IgD-negative memory B cell (primary cell): Measurements from ENCODE around the gene UGT1A7. TPM values are rescaled to one million over a fixed set of nuclear protein-coding genes. Genes with fewer than 3 reads are reported as not detected.

Source experiments
- H3K27ac Mint-ChIP-seq, 3 donors: one replicate each; pipeline ENCODE4 v1.8.0; 2020 to 2022; ENCODE audit warnings: mild to moderate bottlenecking in 3 of 3, mixed read lengths in 3 of 3, moderate library complexity in 1 of 3
- H3K27me3 Mint-ChIP-seq: one replicate; pipeline ENCODE4 v1.8.0; 2021; ENCODE audit warnings: mixed read lengths
- H3K36me3 Mint-ChIP-seq: one replicate; pipeline ENCODE4 v1.8.0; 2020; ENCODE audit warnings: mild to moderate bottlenecking, mixed read lengths
- H3K4me1 Mint-ChIP-seq, 3 donors: one replicate each; pipeline ENCODE4 v1.8.0; 2020 to 2022; ENCODE audit warnings: mixed read lengths in 3 of 3, mild to moderate bottlenecking in 1 of 3
- H3K4me3 Mint-ChIP-seq, 4 donors: one replicate each; pipeline ENCODE4 v1.8.0; 2020 to 2022; ENCODE audit warnings: mild to moderate bottlenecking in 4 of 4, mixed read lengths in 4 of 4, moderate library complexity in 3 of 4
- H3K9me3 Mint-ChIP-seq, 3 donors: one replicate each; pipeline ENCODE4 v1.8.0; 2020 to 2021; ENCODE audit warnings: mixed read lengths in 3 of 3, mild to moderate bottlenecking in 1 of 3
- polyA plus RNA-seq: library from polyadenylated mRNA; unstranded; fragments of 300-500 nt; fragmentation: Illumina TruSeq; gene quantifications from one replicate; pipeline ENCODE4 v1.2.3, GENCODE V29; 2021

Gene UGT1A7
- polyA plus RNA-seq, 1 donor from 2014 or later = not detected

- H3K27me3 Mint-ChIP-seq = peaks cover 14% of the 10 kb centered on the region
- peaks cover 2% of the 10 kb centered on the region for H3K36me3 Mint-ChIP-seq
- H3K4me3 Mint-ChIP-seq = peak within 1 kb of the TSS in 1 of 4 donors; percentile 47
- peaks cover 0 to 7% (median 0%) of the 10 kb centered on the region in 3 donors for H3K4me1 Mint-ChIP-seq
- H3K27ac Mint-ChIP-seq = no peak within 1 kb of the TSS
- peaks cover 0 to 6% (median 3%) of the 10 kb centered on the region in 3 donors for H3K9me3 Mint-ChIP-seq
Observed at GRCh38 chr2:233671290-233672161, 10.2 kb upstream of the UGT1A7 start, which contains the start of gene UGT1A9. Gene UGT1A9, plus strand, starts transcription at chr2:233671898. Its CDS starts 37 bp downstream, at chr2:233671935.

DNA sequence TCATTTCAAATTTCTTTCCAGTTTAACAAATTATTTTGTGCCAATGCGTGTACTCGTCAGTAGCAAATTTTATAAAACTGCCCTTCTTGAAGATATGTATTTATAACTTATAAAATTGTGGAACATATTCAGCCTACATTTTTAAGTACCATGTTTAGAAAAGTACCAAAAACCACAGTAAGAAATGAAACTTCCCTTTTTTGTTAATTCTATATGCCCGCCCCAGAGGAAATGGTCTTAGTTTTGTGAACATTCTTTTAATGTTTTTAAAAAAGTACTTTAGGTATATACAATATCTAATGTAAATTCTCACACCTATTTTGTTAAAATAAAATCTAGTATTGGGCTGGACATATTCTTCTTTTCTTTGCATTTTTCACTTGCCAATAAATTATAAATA is 8.8 kb upstream of the UGT1A7 start:
- peaks cover 14% of the 10 kb centered on the region for H3K27me3 Mint-ChIP-seq
- H3K4me3 Mint-ChIP-seq = no peak overlapping the region
- peaks cover 2% of the 10 kb centered on the region for H3K36me3 Mint-ChIP-seq
- peaks cover 0 to 6% (median 0%) of the 10 kb centered on the region in 3 donors for H3K9me3 Mint-ChIP-seq
- no peak overlapping the region for H3K27ac Mint-ChIP-seq
- H3K4me1 Mint-ChIP-seq = peaks cover 0 to 7% (median 0%) of the 10 kb centered on the region in 3 donors

DNA sequence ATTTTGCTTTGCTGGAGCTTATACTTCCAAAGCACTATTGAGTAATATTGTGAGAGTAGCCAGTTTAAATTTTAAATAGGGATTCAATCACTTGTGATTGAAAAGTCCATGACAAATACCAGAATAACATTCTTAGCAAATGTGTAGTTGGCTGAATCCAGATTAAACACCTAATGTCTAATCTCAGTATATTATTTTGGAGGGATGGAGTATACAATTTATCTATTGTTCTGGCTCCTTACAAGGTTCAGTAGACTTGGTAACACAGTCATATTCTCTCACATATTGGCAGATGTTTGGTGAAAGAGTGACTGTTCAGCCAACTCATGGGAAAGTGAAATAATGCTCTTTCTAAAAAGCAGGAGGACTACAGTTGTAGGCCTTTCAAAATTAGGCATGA is 7.8 kb upstream of the UGT1A7 start:
- Mint-ChIP-seq H3K27me3 (peaks cover 16% of the 10 kb centered on the region), H3K4me3 (no peak overlapping the region), H3K27ac (no peak overlapping the region), H3K36me3 (peaks cover 2% of the 10 kb centered on the region), H3K4me1 (peaks cover 0 to 7% (median 0%) of the 10 kb centered on the region in 3 donors), H3K9me3 (no peaks in the 10 kb centered on the region)

GRCh38 chr2:233674314-233674713 is 7.4 kb upstream of the UGT1A7 start:
- Mint-ChIP-seq H3K27me3 (peaks cover 18% of the 10 kb centered on the region), H3K4me1 (peaks cover 0 to 7% (median 0%) of the 10 kb centered on the region in 3 donors), H3K36me3 (peaks cover 2% of the 10 kb centered on the region), H3K9me3 (no peaks in the 10 kb centered on the region), H3K27ac (no peak overlapping the region), H3K4me3 (no peak overlapping the region)

DNA sequence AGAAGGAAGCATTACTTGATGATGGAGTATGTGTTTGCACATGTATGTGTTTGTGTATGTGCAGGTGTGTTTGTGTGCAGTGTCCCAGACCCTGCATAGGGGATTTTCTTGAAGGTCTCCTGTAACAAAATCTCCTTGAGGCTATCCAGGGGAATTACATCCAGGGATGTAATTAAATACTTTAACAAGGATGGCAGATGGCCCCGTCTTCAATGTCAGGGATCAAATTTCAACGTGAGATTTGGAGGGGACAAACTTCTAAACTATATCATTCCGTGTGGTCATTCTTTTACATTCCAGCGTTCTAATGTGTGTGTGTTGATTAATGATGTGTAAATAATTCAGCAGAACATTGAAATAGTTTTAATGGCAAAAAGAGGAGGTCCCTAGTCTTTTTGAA is 6.7 kb upstream of the UGT1A7 start:
- peaks cover 20% of the 10 kb centered on the region for H3K27me3 Mint-ChIP-seq
- H3K36me3 Mint-ChIP-seq = peaks cover 6% of the 10 kb centered on the region
- no peak overlapping the region for H3K27ac Mint-ChIP-seq
- H3K4me3 Mint-ChIP-seq = no peak overlapping the region
- H3K9me3 Mint-ChIP-seq = peaks cover 0 to 2% (median 0%) of the 10 kb centered on the region in 3 donors
- H3K4me1 Mint-ChIP-seq = peaks cover 0 to 7% (median 0%) of the 10 kb centered on the region in 3 donors

DNA sequence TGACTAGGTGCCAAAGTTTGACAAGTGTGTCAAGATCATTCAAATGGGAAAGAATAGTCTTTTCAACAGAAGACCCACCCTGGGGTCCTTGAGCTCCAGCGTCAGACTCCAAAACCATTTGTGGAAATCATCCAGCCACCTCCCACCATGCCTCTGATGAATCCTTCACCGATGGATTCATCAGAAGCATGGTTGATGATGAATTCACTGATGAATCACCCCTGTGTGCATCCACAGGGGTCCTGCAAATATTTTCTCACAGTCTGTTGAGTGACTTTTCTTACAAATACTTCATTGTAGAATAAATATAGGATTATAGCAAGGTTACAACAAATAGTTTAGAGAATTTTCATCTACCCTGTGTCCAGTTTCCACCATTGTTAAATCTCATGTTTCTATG is 5.7 kb upstream of the UGT1A7 start:
- Mint-ChIP-seq H3K27me3 (peaks cover 14% of the 10 kb centered on the region), H3K27ac (no peak overlapping the region), H3K36me3 (peaks cover 7% of the 10 kb centered on the region), H3K4me3 (no peak overlapping the region), H3K9me3 (peaks cover 0 to 2% (median 0%) of the 10 kb centered on the region in 3 donors), H3K4me1 (peaks cover 0 to 7% (median 0%) of the 10 kb centered on the region in 3 donors)

DNA sequence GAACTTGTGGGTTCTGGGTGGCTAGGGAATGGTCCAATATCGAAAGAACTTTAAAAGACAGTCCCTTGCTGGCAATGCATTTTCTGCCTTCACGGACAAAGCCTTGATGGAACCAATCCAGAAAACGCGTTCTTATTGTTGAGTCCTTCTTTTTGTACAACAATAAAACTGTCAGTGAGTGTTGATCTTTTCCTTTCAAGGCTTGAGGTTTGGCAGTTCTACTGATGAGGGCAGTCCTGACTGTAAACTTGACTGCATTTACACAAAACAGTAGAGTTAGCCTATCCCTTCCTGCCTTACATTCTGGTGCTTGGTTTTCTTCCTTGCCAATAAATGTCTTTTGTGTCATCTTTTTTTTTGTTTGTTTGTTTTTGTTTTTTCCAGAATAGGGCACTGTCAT is 2.5 kb upstream of the UGT1A7 start:
- Mint-ChIP-seq H3K27me3 (peaks cover 6% of the 10 kb centered on the region), H3K36me3 (peaks cover 7% of the 10 kb centered on the region), H3K27ac (no peak overlapping the region), H3K9me3 (peaks cover 0 to 2% (median 0%) of the 10 kb centered on the region in 3 donors), H3K4me1 (peaks cover 4 to 14% (median 9%) of the 10 kb centered on the region in 3 donors), H3K4me3 (no peak overlapping the region)

DNA sequence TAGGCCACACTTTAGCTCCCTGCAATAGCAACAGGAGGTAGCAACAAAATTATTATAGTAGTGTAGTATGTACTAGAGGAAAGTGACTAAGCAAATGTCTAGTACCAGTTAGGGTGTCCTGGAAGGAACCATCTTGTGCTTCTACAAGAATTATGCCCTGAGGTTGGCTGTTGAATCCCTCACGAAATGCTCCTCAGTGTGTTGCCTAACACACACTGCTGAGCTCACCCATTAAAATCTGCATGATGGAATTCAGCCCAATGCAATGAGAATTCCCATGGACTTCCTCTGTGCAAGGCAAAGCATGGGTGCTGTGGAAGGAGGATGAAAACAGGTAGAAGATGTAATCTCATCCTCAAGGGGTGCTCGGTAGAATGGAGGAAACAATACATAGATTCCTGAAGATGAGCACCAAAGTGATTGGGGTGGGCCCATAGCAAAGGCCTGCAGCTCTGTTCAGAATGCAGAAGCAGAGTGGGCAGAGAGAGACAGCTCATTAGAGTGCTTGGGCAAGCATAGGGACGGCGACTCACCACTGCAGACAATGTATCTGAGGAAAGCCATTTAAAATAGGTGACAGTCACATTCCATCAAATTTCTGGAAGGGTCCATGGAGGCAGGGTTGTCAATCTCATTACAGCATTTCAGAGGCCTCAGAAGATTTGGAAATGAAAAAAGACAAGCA is 1.2 kb upstream of the UGT1A7 start:
- peaks cover 4 to 14% (median 9%) of the 10 kb centered on the region in 3 donors for H3K4me1 Mint-ChIP-seq
- peaks cover 6% of the 10 kb centered on the region for H3K27me3 Mint-ChIP-seq
- H3K27ac Mint-ChIP-seq = no peak overlapping the region
- H3K4me3 Mint-ChIP-seq = no peak overlapping the region
- peaks cover 7% of the 10 kb centered on the region for H3K36me3 Mint-ChIP-seq
- H3K9me3 Mint-ChIP-seq = peaks cover 0 to 2% (median 0%) of the 10 kb centered on the region in 3 donors

GRCh38 chr2:233684640-233685039 is 2.9 kb downstream of the UGT1A7 start:
- Mint-ChIP-seq H3K36me3 (peaks cover 4% of the 10 kb centered on the region), H3K4me3 (no peak overlapping the region), H3K4me1 (peaks cover 4 to 14% (median 9%) of the 10 kb centered on the region in 3 donors), H3K9me3 (peaks cover 0 to 2% (median 0%) of the 10 kb centered on the region in 3 donors), H3K27me3 (peaks cover 8% of the 10 kb centered on the region), H3K27ac (no peak overlapping the region)

DNA sequence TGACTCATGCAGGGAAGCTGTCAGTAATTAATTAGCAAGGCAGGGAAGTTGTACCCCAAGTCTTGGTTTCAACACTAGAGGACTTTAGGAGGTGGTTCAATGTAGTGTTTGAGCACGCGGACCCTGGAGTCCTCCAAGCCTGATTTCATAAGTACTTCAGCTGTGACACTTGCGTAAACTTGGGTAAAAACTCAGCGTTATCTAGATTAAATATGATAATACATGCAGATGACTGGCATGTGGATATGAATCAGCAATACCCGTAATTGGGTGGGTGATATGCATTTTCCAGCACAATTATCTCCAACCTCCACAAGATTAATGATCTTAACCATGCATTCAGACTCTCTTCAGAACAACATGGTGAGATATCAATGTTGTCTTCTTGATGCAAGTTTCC is 5.2 kb downstream of the UGT1A7 start:
- Mint-ChIP-seq H3K4me1 (peaks cover 4 to 12% (median 9%) of the 10 kb centered on the region in 3 donors), H3K27me3 (peaks cover 7% of the 10 kb centered on the region), H3K36me3 (peaks cover 2% of the 10 kb centered on the region), H3K27ac (no peak overlapping the region), H3K9me3 (no peaks in the 10 kb centered on the region), H3K4me3 (no peak overlapping the region)

DNA sequence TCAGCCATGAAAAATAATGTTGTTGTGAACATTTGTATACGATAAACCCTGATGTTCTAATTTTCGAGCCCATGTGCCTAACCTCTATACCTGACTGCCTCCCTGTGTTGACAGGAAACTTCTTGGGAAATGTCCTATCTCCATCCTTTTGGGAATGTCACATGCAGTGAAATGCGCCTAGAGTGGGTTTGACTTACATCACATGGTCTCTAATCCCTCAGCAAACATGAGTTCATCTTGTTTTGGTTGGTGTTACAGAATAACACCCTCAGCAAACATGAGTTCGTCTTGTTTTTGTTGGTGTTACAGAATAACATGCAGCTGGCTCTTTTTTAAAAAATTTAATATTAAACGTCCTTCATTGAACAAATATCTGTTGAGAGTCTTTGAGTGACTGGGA is 6.6 kb downstream of the UGT1A7 start:
- Mint-ChIP-seq H3K4me1 (no peaks in the 10 kb centered on the region), H3K4me3 (no peak overlapping the region), H3K9me3 (no peaks in the 10 kb centered on the region), H3K36me3 (peaks cover 2% of the 10 kb centered on the region), H3K27me3 (peaks cover 7% of the 10 kb centered on the region), H3K27ac (no peak overlapping the region)

DNA sequence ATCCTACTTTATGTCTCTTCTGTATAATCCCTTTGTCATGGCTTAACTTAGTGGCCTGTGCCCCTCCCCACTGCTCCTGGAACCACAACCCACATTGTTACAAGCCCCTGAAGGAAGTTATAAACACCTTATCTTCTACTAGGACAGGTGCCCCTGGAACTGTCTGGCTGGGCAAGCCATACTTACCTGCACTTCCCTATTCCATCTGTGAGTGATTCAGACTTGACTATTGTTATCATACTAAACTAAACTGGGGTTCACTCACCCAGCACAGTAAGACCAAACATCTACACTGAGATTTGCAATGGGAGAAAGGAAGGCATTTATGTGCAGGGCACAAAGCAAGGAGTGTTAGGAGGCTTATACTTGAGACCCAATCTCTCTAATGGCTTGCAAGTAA is 7.3 kb downstream of the UGT1A7 start:
- Mint-ChIP-seq H3K4me1 (no peaks in the 10 kb centered on the region), H3K4me3 (no peak overlapping the region), H3K9me3 (no peaks in the 10 kb centered on the region), H3K27me3 (peaks cover 7% of the 10 kb centered on the region), H3K36me3 (peaks cover 2% of the 10 kb centered on the region), H3K27ac (no peak overlapping the region)

DNA sequence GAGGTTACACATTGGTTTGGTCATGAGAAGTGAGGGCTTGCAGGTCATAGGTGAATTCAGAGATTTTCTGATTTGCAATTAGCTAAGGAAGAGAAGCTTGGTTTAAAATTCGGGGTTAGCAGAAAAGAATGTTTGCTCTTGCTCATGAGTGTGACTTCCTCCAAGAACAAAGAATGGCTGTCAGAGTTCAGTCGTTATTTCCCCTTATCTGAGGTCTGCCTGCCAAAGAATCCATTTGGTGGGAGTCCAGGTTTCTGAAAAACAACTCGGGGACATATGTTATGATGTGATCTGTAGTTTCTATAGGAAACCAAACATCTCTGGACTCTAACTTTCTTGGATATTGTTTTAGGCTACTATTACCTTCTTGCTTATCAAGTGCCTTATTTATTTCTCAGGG is 7.8 kb downstream of the UGT1A7 start:
- H3K4me1 Mint-ChIP-seq = no peaks in the 10 kb centered on the region
- H3K4me3 Mint-ChIP-seq = no peak overlapping the region
- H3K27ac Mint-ChIP-seq = no peak overlapping the region
- H3K27me3 Mint-ChIP-seq = peaks cover 7% of the 10 kb centered on the region
- H3K36me3 Mint-ChIP-seq = peaks cover 2% of the 10 kb centered on the region
- H3K9me3 Mint-ChIP-seq = no peaks in the 10 kb centered on the region

- Mint-ChIP-seq H3K27ac (no peak overlapping the region), H3K27me3 (peaks cover 7% of the 10 kb centered on the region), H3K9me3 (peaks cover 0 to under 1% (median 0%) of the 10 kb centered on the region in 3 donors), H3K4me1 (no peaks in the 10 kb centered on the region), H3K36me3 (peaks cover 2% of the 10 kb centered on the region), H3K4me3 (no peak overlapping the region)
Observed at GRCh38 chr2:233690444-233690843, 8.7 kb downstream of the UGT1A7 start.
